DOHH2 (cell line): ENCODE data around the gene FBXO31.

Source experiments
- H3F3A ChIP-seq: fragments of 200-600 bp; sonication (generic), shearing (Covaris generic); 2 replicates; pipeline ENCODE4 v1.6.0; 2016; ENCODE audit warnings: antibody characterized with exemption, mild to moderate bottlenecking; ENCODE audit not compliant: control insufficient read depth, insufficient read depth
- H3K27ac ChIP-seq: fragments of 200-600 bp; sonication (generic); 2 replicates; pipeline ENCODE4 v1.5.1; 2014; ENCODE audit warnings: low read depth, mild to moderate bottlenecking, low read length, moderate library complexity
- H3K27me3 ChIP-seq: fragments of 200-600 bp; sonication (generic); 2 replicates; pipeline ENCODE4 v1.6.1; 2014; ENCODE audit warnings: mild to moderate bottlenecking, low read length, mixed read lengths; ENCODE audit not compliant: control insufficient read depth
- H3K36me3 ChIP-seq: fragments of 200-600 bp; sonication (generic); 2 replicates; pipeline ENCODE4 v1.6.1; 2014; ENCODE audit warnings: mild to moderate bottlenecking, low read length, moderate library complexity, mixed read lengths; ENCODE audit not compliant: control insufficient read depth
- H3K4me1 ChIP-seq: fragments of 200-600 bp; sonication (generic); 2 replicates; pipeline ENCODE4 v1.6.1; 2014; ENCODE audit warnings: mild to moderate bottlenecking, low read length, mixed read lengths; ENCODE audit not compliant: control insufficient read depth
- H3K4me2 ChIP-seq: fragments of 200-600 bp; sonication (generic); 2 replicates; pipeline ENCODE4 v1.6.0; 2014; ENCODE audit warnings: mild to moderate bottlenecking, low read length, moderate library complexity
- H3K4me3 ChIP-seq: fragments of 200-600 bp; sonication (generic); 2 replicates; pipeline ENCODE4 v1.5.1; 2014; ENCODE audit warnings: mild to moderate bottlenecking, low read length, mixed read lengths
- H3K79me2 ChIP-seq: fragments of 200-600 bp; sonication (generic); 2 replicates; pipeline ENCODE4 v1.6.1; 2014; ENCODE audit warnings: mild to moderate bottlenecking, low read length, mixed read lengths; ENCODE audit not compliant: control insufficient read depth
- H3K9me2 ChIP-seq: fragments of 200-600 bp; sonication (generic); replicated peaks from 2 replicates; pipeline ENCODE4 v1.6.1; 2014; ENCODE audit warnings: mild to moderate bottlenecking, low read length, mixed read lengths; ENCODE audit not compliant: control insufficient read depth
- H3K9me3 ChIP-seq: fragments of 200-600 bp; sonication (generic); 2 replicates; pipeline ENCODE4 v1.6.1; 2014; ENCODE audit warnings: antibody characterized with exemption, low read length, mixed read lengths; ENCODE audit not compliant: control insufficient read depth, insufficient read depth
- H4K20me1 ChIP-seq: fragments of 200-600 bp; sonication (generic); 2 replicates; pipeline ENCODE4 v1.6.0; 2014; ENCODE audit warnings: low read depth, mild to moderate bottlenecking, antibody characterized with exemption, low read length, moderate library complexity; ENCODE audit not compliant: control insufficient read depth, insufficient read depth
- EZH2phosphoT487 ChIP-seq: fragments of 200-600 bp; sonication (generic); IDR thresholded peaks from 2 replicates; pipeline ENCODE4 v1.6.1; 2017; ENCODE audit warnings: borderline replicate concordance, mild to moderate bottlenecking, antibody characterized with exemption, low read length, moderate library complexity, mixed read lengths
- TF ChIP-seq, protein P1 (sequence below): fragments of 200-600 bp; sonication (generic); IDR thresholded peaks from one replicate; pipeline ENCODE4 v1.5.1; 2014; ENCODE audit warnings: antibody characterized with exemption, mild to moderate bottlenecking, low read depth, low read length; ENCODE audit not compliant: poor library complexity, severe bottlenecking

Gene FBXO31

DNA sequence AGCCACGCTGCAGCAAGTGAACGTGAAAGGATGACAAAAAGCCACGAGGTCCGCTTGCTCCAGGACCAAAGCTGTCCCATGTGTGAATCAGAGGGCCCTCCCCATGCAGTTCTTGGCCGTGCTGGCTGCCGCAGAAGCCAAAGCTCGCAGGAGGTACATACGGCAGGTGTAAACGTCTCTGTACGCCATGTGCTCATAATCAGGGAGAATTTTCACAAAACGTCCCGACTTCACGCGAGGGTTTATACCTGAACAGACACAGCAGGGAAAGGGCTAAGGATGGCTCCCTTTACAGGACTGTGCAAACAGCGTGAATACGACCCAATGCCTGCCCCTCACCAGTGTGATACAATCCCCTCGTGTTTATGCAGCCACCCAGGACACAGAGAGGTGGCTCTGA lies 25.3 kb downstream of the FBXO31 start:
- no peaks in the 10 kb centered on the region for H3K27me3 ChIP-seq
- H3K4me1 ChIP-seq, result no peaks in the 10 kb centered on the region
- TF ChIP-seq, protein P1, sequence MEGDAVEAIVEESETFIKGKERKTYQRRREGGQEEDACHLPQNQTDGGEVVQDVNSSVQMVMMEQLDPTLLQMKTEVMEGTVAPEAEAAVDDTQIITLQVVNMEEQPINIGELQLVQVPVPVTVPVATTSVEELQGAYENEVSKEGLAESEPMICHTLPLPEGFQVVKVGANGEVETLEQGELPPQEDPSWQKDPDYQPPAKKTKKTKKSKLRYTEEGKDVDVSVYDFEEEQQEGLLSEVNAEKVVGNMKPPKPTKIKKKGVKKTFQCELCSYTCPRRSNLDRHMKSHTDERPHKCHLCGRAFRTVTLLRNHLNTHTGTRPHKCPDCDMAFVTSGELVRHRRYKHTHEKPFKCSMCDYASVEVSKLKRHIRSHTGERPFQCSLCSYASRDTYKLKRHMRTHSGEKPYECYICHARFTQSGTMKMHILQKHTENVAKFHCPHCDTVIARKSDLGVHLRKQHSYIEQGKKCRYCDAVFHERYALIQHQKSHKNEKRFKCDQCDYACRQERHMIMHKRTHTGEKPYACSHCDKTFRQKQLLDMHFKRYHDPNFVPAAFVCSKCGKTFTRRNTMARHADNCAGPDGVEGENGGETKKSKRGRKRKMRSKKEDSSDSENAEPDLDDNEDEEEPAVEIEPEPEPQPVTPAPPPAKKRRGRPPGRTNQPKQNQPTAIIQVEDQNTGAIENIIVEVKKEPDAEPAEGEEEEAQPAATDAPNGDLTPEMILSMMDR, result no peak
- no peak for TF ChIP-seq EZH2phosphoT487
- no peaks in the 10 kb centered on the region for H3K9me2 ChIP-seq
- no peaks in the 10 kb centered on the region for H3K9me3 ChIP-seq
- H3K79me2 ChIP-seq, result no peaks in the 10 kb centered on the region
- no peak overlapping the region for H3K4me2 ChIP-seq
- H4K20me1 ChIP-seq, result no peaks in the 10 kb centered on the region
- peaks cover 30% of the 10 kb centered on the region for H3K36me3 ChIP-seq
- H3K4me3 ChIP-seq, result no peak overlapping the region
- no peak overlapping the region for H3K27ac ChIP-seq
- no peaks in the 10 kb centered on the region for H3F3A ChIP-seq

DNA sequence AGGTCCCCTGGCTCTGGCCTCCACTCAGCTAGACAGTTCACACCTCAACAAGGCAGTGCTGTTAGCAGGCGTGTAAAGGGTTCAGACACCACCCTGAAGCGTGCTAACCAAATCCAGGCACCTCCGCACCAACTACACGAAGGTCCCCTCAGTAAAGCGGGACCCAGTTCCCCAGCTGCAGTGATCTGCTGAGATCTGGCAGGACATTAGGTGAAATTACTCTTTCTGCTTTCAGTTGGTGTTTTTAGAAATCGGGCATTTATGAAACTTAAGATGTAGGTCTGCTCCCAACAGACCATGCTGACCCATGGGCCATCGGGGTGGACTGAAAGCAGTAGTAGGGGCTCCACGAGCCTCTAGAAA lies 27.1 kb downstream of the FBXO31 start:
- Histone ChIP-seq H3K4me3 (no peak overlapping the region), H3K27me3 (no peaks in the 10 kb centered on the region), H3K79me2 (no peaks in the 10 kb centered on the region), H3F3A (no peaks in the 10 kb centered on the region), H4K20me1 (no peaks in the 10 kb centered on the region), H3K9me2 (no peaks in the 10 kb centered on the region), H3K36me3 (peaks cover 27% of the 10 kb centered on the region), H3K4me1 (no peaks in the 10 kb centered on the region), H3K9me3 (no peaks in the 10 kb centered on the region), H3K27ac (no peak overlapping the region), H3K4me2 (no peak overlapping the region)
- TF ChIP-seq EZH2phosphoT487, result no peak

DNA sequence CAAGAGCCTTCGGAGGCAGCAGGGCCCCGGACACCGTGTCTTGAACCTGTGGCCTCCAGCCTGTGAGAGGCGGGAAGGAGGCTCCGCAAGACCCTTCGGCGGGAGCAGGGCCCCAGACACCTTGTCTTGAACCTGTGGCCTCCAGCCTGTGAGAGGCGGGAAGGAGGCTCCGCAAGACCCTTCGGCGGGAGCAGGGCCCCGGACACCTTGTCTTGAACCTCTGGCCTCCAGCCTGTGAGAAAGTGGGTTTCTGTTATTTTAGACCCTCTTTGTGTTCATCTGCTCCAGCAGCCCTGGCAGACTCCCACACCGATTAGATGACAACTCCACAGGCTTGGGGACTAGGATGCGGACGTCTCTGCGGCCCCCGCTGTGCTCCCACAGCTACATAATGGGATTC lies 30.0 kb downstream of the FBXO31 start:
- Histone ChIP-seq H3F3A (no peaks in the 10 kb centered on the region), H3K9me2 (no peaks in the 10 kb centered on the region), H3K79me2 (peaks cover 3% of the 10 kb centered on the region; the same call in 1 of the 2 replicates), H3K27ac (no peak overlapping the region), H3K4me1 (no peaks in the 10 kb centered on the region), H4K20me1 (no peaks in the 10 kb centered on the region), H3K4me2 (no peak overlapping the region), H3K4me3 (no peak overlapping the region), H3K9me3 (no peaks in the 10 kb centered on the region), H3K27me3 (no peaks in the 10 kb centered on the region), H3K36me3 (peaks cover 10% of the 10 kb centered on the region)
- no peak for TF ChIP-seq EZH2phosphoT487
- TF ChIP-seq, protein P1, result no peak

DNA sequence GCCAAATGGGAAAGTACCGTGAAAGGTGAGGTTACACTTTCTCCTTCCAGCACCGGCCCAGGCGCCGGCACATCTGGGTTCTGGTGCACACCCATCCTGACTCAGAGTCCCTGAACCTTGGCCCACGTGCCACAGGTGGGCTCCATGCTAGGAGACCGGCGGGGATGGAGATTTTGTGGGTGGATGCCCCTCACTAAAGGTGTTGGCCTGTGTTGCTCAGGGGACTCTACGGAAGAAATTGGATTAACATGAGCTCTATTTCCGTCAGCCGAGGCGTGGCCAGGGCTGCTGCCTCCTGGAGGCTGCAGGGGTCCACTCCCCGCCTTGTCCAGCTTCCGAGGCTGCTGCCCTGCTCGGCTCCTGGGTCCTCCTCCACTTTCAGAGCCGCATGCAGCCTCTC lies 30.8 kb downstream of the FBXO31 start:
- H4K20me1 ChIP-seq, result no peaks in the 10 kb centered on the region
- no peak for TF ChIP-seq EZH2phosphoT487
- TF ChIP-seq, protein P1, result no peak
- peaks cover 10% of the 10 kb centered on the region; the same call in 1 of the 2 replicates for H3K79me2 ChIP-seq
- no peaks in the 10 kb centered on the region for H3K4me1 ChIP-seq
- H3K9me3 ChIP-seq, result no peaks in the 10 kb centered on the region
- H3K36me3 ChIP-seq, result peaks cover 3% of the 10 kb centered on the region
- H3K27me3 ChIP-seq, result no peaks in the 10 kb centered on the region
- no peak overlapping the region for H3K4me3 ChIP-seq
- no peak overlapping the region for H3K27ac ChIP-seq
- no peaks in the 10 kb centered on the region for H3F3A ChIP-seq
- no peaks in the 10 kb centered on the region for H3K9me2 ChIP-seq
- H3K4me2 ChIP-seq, result no peak overlapping the region
